Right cardiac atrium (tissue), 5 donors: Measurements from ENCODE around the gene PREB. TPM values are rescaled to one million over a fixed set of nuclear protein-coding genes. Genes with fewer than 3 reads are reported as not detected.

Source experiments
- ATAC-seq, 2 donors: fragments of 200-7000 bp; cut with Tn5 transposase; one replicate each; pipeline versions ENCODE4 v1.8.0 to v1.9.1; 2020; ENCODE audit warnings: moderate library complexity in 2 of 2, mild to moderate bottlenecking in 1 of 2
- DNase-seq, 3 donors: peaks; one replicate each; pipeline ENCODE4 v3.0.0-alpha.2; 2020
- H3K27ac ChIP-seq: one replicate; pipeline ENCODE4 v1.5.1; 2013; ENCODE audit warnings: mild to moderate bottlenecking, low read length, control low read depth, moderate library complexity
- H3K27me3 ChIP-seq: one replicate; pipeline ENCODE4 v1.6.1; 2013; ENCODE audit not compliant: control insufficient read depth, insufficient read depth
- H3K4me1 ChIP-seq: one replicate; pipeline ENCODE4 v1.6.1; 2013; ENCODE audit warnings: low read length; ENCODE audit not compliant: control insufficient read depth, insufficient read depth
- H3K4me3 ChIP-seq: one replicate; pipeline ENCODE4 v1.5.1; 2013; ENCODE audit warnings: low read length, control low read depth
- H3K9me3 ChIP-seq: one replicate; pipeline ENCODE4 v1.6.1; 2013; ENCODE audit warnings: low read length; ENCODE audit not compliant: control insufficient read depth
- WGBS: extraction: QIAGEN DNeasy Blood & Tissue Kit; methylation state at CpG from one replicate; pipeline ENCODE4 v1.1.7; 2013; 5-methylcytosine and 5-hydroxymethylcytosine counted together
- intact Hi-C, 4 donors: fragments of 100-400 bp; cut with DNase I; formaldehyde crosslinking; loops; one replicate each; pipeline versions ENCODE4 v1.11.0 to v1.14.0; 2022 to 2023
- polyA plus RNA-seq: library from polyadenylated mRNA; stranded (reverse); fragments of 200-250 nt; gene quantifications from one replicate; pipeline ENCODE4 v1.2.3, GENCODE V29; 2013
- total RNA-seq, 4 donors: library from RNA; stranded (reverse); fragmentation: NEBNext Ultra II Directional; extraction: Animal tissue kit (Norgen Biotek cat#: 25700); gene quantifications; one replicate each; pipeline ENCODE4 v1.2.1, GENCODE V29; 2021
- donor health status: healthy with polysubstance abuse.
- donor health status: DM: no; HTN: yes; CAD: no.
- donor health status: DM: no; HTN: no; CAD: no.
- donor health status: DM: no; HTN: yes; CAD: no; lungs with severe emphysema.
- donor health status: DM: yes; HTN: yes; CAD: no.

The PREB gene
- total and polyA plus RNA-seq, 5 donors, result 46.3 to 52.7 (median 48.5) TPM

DNA sequence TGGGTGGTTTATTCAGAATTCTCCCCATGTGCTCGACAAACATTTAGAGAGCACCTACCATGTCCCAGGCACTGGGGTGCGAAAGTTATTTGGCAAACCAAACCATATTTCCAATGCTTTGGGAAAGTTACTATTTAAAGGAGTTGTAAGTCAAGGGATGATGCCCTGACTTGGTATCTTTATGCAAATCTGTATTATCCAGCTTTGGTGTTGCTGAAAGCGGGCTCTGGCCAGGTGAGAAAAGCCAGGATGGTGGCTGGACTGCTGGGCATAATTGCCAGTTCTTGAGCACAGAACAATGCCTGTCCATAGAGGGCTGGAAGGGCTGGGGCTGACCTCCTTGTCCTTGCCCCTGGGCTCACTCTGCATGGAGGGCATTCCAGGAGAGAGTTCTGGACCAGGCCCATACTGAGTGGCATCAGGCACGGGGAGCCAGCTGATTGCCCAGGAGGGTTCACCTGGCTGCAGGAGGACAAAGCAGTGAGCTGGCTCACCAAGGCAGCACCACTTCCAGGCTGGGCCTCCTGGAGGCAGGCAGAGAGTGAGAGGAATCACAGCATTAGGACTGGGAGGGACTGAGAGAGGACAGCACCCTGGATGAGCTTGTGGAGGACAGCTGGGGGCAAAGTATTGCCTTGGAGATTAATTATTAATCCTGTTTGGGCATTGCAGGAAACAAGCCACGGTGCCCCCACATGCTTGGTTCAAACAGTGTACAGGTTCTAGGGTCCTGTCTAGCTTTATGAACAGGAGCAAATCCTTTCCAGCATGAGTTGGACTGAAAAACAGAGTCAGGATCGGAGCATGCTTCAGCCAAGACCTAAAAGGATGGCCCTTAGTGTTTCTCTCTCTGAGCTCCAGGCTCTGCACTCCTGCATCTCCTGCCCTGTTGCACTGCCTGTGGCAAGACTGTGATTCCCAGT is 40.7 kb downstream of the PREB start:
- Histone ChIP-seq H3K9me3 (no peaks in the 10 kb centered on the region), H3K27ac (no peak overlapping the region), H3K27me3 (no peaks in the 10 kb centered on the region), H3K4me3 (no peak overlapping the region), H3K4me1 (no peaks in the 10 kb centered on the region)
- no peak for ATAC-seq
- peak in 1 of 3 donors; percentile 20 for DNase-seq
- intact Hi-C loops, result loop anchor here in 2 of 4 donors (10.0 kb wide), 1 partner anchor 191 kb away; the partner anchor contains the start of gene TRIM54 (in 2 of the 2)
- WGBS, result 90% methylated on average over 6 of the region's 6 CpGs

DNA sequence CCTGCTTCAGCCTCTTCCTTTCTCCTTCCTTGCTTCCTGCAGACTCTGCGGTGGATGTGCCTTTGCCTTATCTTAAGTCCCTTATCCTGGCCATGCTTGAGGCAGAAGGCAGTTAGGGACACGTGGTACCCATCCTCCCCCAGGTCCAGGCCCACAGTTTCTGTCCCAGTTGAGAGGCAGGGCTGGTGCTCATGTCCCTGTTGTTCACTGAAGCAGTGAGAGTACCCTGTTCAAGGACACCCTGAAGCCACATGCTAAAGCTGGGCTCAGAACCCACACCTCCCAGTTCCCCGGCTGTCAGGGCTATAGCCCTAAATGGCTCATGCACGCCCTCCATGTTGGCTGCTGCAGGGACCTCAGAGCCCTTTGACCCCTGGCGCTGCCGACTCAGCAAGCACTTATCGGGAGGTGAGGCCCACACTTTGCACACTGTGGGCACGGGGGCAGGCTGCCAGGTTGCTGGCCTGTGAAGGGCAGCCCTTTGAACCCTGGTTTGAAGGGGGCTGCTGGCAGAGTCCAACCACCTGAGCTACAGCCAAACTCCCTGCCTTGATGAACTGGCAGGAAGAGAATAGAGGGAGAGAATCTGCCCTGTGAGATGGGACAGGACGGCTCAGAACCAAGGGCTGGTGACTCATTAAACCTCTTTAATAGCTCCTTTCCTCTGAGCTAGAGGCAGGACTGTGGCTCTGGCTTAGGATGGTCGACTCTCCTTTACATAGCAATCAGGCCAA is 41.6 kb downstream of the PREB start:
- H3K4me1 ChIP-seq, result no peaks in the 10 kb centered on the region
- H3K9me3 ChIP-seq, result no peaks in the 10 kb centered on the region
- no peak overlapping the region for H3K4me3 ChIP-seq
- WGBS, result 65% methylated on average over 10 of the region's 10 CpGs
- DNase-seq (peak in 1 of 3 donors; percentile 40), ATAC-seq (no peak)
- no peaks in the 10 kb centered on the region for H3K27me3 ChIP-seq
- no peak overlapping the region for H3K27ac ChIP-seq
- intact Hi-C loops, result loop anchor here in 2 of 4 donors (10.0 kb wide), 1 partner anchor 192 kb away; the partner anchor contains the start of gene TRIM54 (in 2 of the 2)

DNA sequence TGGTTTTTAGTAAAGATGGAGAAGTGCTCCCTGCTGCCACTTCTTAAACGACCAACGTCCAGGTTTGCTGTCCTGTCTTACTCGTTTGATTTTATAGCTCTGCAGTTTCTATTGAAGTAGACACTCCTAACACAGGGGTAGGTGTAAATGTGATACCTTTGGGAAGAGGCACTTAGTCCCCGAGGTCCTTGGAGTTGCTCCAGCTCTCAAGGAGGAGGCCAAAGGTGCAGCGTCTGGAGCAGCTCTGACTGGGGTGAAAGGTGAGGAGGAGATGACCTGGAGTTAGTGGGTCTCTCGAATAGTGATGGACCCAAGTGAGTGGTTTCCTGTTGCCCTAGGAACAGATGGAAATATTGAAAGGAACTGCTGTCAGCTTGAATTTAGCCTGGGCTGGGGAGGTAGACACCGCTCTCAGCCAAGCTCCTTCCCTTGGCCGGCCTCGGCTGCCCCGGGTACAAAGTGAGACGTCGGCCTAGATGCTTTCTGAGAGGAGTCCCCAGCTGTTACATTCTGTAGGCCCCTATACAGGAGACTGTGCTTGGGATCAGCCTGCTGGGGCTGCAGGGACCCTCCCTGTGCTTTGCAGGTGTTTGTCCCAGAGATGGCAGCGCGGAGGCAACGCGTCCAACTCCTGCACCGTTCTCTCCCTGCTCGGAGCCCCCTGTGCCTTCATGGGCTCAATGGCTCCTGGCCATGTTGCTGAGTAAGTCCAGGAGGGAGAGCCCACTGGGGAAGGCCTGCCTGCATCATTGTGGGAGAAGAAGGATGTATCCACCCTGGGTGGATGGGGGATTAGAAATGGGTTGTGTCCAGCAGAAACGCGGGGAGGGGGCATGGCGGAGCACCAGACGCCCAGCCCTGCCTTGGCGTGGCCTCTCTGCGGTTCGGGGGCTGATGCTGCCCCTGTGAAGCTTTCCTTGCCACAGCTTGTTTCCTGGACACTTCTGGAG is 42.4 kb downstream of the PREB start:
- ATAC-seq (no peak), DNase-seq (peak in 1 of 3 donors; percentile 13)
- Histone ChIP-seq H3K4me3 (no peak overlapping the region), H3K4me1 (no peaks in the 10 kb centered on the region), H3K27ac (no peak overlapping the region), H3K9me3 (no peaks in the 10 kb centered on the region), H3K27me3 (no peaks in the 10 kb centered on the region)
- intact Hi-C loops, result loop anchor here in 2 of 4 donors (10.0 kb wide), 1 partner anchor 193 kb away; the partner anchor contains the start of gene TRIM54 (in 2 of the 2)
- 76% methylated on average over 25 of the region's 25 CpGs for WGBS

DNA sequence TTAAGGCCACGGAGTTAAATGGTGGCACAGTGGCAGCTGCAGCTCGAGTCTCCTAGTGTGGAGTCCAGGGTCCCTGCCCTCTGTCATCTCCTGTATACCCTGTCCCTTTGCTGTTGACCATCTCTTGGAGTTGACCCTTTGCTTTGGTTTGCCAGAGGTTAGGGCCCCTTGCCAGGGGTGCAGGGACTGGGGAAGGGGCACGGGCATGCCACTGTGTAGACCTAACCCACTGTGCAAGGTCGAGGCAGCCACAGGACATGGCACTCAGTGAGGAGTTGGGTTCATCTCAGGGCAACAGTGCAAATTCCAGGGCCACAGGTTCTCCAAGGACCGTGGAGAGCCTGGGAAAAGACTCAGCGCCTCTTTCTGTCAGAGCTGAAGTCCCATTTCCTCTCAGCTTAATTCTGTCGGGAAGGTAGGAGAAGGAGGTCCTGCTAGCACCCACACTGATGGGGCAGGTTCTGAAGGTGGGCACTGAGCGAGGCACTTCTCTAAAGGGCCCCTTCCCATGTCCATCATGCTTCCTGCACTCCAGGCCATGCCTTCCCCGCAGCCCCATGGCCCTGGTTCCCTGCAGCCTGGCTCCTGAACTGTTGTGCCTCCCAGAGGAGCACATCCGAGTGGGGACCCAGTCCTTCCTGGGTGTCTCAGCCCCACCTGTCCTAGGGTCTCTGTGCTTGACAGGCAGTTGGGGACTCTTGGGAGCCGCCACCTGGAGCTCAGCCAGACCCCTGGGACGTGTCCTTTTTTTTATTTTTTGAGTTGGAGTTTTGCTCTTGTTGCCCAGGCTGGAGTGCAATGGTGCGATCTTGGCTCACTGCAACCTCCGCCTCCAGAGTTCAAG is 45.1 kb downstream of the PREB start:
- Histone ChIP-seq H3K9me3 (no peaks in the 10 kb centered on the region), H3K4me1 (no peaks in the 10 kb centered on the region), H3K27ac (no peak overlapping the region), H3K4me3 (no peak overlapping the region), H3K27me3 (no peaks in the 10 kb centered on the region)
- ATAC-seq, result no peak
- intact Hi-C loops, result loop anchor here (5.0 to 10.0 kb wide), 5 partner anchors 37 to 127 kb away; partner anchors contain the start of genes TMEM214 (in 3 of the 4) and AGBL5 (in 1 of the 4)
- DNase-seq, result peak in 1 of 3 donors; percentile 36
- WGBS, result 89% methylated on average over 14 of the region's 14 CpGs

DNA sequence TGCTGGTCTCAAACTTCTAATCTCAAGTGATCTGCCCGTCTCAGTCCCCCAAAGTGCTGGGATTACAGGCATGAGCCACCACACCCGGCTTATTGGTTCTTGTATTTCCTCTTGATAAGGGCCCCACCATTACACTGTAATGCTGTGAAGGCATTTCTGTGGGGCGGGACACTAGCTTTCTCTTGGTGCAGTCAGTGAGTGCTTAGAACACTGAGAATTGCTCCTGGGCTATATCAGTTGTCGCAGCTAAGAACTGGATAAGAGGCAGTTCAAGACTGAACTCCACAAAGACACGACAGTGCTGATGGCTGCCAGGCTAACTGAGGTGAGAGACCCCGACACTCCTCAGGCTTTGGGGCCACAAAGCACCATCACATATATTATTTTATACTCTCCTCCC is 45.8 kb downstream of the PREB start:
- intact Hi-C loops, result loop anchor here (5.0 to 10.0 kb wide), 5 partner anchors 36 to 126 kb away; partner anchors contain the start of genes TMEM214 (in 3 of the 4) and AGBL5 (in 1 of the 4)
- Histone ChIP-seq H3K4me1 (no peaks in the 10 kb centered on the region), H3K4me3 (no peak overlapping the region), H3K9me3 (no peaks in the 10 kb centered on the region), H3K27ac (no peak overlapping the region), H3K27me3 (no peaks in the 10 kb centered on the region)
- ATAC-seq, result no peak
- 88% methylated on average over 6 of the region's 6 CpGs for WGBS
- DNase-seq, result no peak

DNA sequence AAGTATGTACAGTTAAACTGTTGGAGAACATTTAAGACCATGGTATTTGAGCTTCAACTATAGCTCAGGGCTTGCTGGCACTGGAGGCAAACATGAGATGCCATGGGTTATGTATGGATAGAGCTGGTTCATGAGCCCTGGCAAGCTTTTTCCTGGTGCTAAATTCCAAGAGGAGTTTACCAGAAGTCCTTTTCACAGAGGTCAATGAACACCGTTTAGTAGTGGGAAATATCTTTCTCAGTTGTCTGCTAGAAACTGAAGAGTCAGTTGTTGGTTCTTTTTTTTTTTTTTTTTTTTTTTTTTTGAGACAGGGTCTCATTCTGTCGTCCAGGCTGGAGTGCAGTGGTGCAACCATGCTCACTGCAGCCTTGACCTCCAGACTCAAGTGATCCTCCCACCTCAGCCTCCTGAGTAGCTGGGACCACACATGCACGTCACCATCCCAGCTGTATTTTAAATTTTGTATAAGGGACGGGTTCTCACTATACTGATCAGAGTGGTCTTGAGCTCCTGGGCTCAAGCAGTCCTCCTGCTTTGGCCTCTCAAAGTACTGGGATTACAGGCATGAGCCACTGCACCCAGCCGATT is 46.5 kb downstream of the PREB start:
- H3K4me3 ChIP-seq, result no peak overlapping the region

DNA sequence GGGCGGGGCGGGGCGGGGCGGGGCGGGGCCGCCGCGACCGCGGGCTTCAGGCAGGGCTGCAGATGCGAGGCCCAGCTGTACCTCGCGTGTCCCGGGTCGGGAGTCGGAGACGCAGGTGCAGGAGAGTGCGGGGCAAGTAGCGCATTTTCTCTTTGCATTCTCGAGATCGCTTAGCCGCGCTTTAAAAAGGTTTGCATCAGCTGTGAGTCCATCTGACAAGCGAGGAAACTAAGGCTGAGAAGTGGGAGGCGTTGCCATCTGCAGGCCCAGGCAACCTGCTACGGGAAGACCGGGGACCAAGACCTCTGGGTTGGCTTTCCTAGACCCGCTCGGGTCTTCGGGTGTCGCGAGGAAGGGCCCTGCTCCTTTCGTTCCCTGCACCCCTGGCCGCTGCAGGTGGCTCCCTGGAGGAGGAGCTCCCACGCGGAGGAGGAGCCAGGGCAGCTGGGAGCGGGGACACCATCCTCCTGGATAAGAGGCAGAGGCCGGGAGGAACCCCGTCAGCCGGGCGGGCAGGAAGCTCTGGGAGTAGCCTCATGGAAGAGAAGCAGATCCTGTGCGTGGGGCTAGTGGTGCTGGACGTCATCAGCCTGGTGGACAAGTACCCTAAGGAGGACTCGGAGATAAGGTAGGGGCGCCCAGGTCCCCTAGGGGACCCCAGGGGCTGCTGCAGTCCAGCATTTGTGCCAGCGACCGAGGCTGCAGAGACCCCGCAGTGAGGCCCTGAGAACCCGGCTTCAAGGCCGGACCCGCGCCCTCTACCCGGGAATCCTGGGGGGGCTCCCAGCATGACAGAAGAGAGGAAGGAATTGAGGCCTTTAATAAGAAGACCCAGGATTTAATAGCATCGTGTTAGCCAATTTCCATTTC is 47.5 kb downstream of the PREB start, which contains the start of gene KHK:
TSS of gene KHK (plus strand) at position 49 of the 870 bp plus-strand sequence. CDS start at position 537, 488 bp downstream.
- no peaks in the 10 kb centered on the region for H3K4me1 ChIP-seq
- peak; percentile 24 to 38 for ATAC-seq
- 11% methylated on average over 54 of the region's 54 CpGs for WGBS

More for the DNA sequence above, 46.5 kb downstream of the PREB start:
- Histone ChIP-seq H3K4me1 (no peaks in the 10 kb centered on the region), H3K9me3 (no peaks in the 10 kb centered on the region), H3K27ac (no peak overlapping the region), H3K27me3 (no peaks in the 10 kb centered on the region)
- ATAC-seq, result no peak
- intact Hi-C loops, result loop anchor here (5.0 to 10.0 kb wide), 5 partner anchors 36 to 126 kb away; partner anchors contain the start of genes TMEM214 (in 3 of the 4) and AGBL5 (in 1 of the 4)
- DNase-seq, result peak in 1 of 3 donors; percentile 9
- WGBS, result 84% methylated on average over 5 of the region's 5 CpGs

DNA sequence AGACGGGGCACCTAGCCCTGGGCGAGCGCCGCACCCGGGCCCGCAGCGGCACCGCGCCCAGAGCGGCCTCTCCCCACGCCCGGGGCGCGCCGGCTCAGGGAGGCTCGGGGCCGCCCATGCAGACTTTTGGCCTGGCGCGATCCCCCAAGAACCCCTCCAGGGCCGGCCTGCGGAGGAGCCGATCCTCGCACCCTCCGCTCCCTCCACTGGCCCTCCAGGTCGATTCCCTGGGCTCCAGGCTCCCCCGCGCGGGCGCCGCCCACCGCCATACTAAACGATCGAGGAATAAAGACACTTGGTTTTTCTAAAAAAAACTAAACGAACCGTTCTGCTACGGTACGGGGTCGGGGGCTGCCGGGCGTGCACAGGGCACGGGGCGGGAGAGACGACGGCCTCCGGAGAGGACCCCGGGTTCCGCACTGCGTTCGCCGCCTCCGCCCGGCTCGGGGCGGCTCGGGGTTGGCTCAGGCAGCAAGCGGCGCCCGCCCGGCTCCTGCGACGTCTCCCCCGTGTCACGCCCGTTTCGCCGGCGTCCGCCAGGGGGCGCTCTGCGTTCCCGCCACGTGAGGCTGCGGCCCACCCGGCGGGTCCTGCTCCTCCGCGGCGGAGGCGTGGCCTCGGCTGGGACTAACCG is 48.2 kb downstream of the PREB start:
- peak; percentile 95 to 99 (median 98) for DNase-seq
- H3K27ac ChIP-seq, result peak overlapping the region; percentile 67
- WGBS, result under 1% methylated on average over 81 of the region's 81 CpGs
- peak; percentile 88 to 91 for ATAC-seq
- H3K27me3 ChIP-seq, result no peaks in the 10 kb centered on the region
- intact Hi-C loops, result loop anchor here (5.0 to 10.0 kb wide), 5 partner anchors 34 to 124 kb away; partner anchors contain the start of genes TMEM214 (in 3 of the 4) and AGBL5 (in 1 of the 4)
- no peaks in the 10 kb centered on the region for H3K9me3 ChIP-seq
- peak overlapping the region; percentile 74 for H3K4me3 ChIP-seq
- no peaks in the 10 kb centered on the region for H3K4me1 ChIP-seq

More for the DNA sequence above, 47.5 kb downstream of the PREB start, which contains the start of gene KHK:
- intact Hi-C loops, result loop anchor here (5.0 to 10.0 kb wide), 5 partner anchors 35 to 125 kb away; partner anchors contain the start of genes TMEM214 (in 3 of the 4) and AGBL5 (in 1 of the 4)
- peak; percentile 69 to 86 (median 85) for DNase-seq
- Histone ChIP-seq H3K27ac (peak within 1 kb of the TSS; percentile 67), H3K27me3 (no peaks in the 10 kb centered on the region), H3K4me3 (peak within 1 kb of the TSS; percentile 74), H3K9me3 (no peaks in the 10 kb centered on the region)
